Activated T-helper 1 cell treated with anti-CD3 and anti-CD28 coated beads, Interleukin-12 subunit alpha, Interleukin-12 subunit beta, Interleukin-2, Interleukin-4 antibody, amounts not matched to agents 30 ng/mL and 10 ng/mL and 1 ng/mL, durations not matched to agents 14 hours and 24 hours and 36 hours (primary cell): Measurements from ENCODE around the gene TRMT10B. TPM values are rescaled to one million over a fixed set of nuclear protein-coding genes. Genes with fewer than 3 reads are reported as not detected.
"Not testable (repeated sequence)": the region's sequence is repeated elsewhere in the genome, so short reads cannot be mapped to it uniquely, and the experiment has no call there.

Experiments
- DNase-seq: peaks from one replicate; pipeline ENCODE4 v3.0.0; 2021; ENCODE audit warnings: low spot score
- H3K27ac Mint-ChIP-seq: one replicate; pipeline ENCODE4 v1.8.0; 2021; ENCODE audit warnings: mild to moderate bottlenecking, mixed read lengths
- H3K27me3 Mint-ChIP-seq: one replicate; pipeline ENCODE4 v1.8.0; 2022; ENCODE audit warnings: mild to moderate bottlenecking, moderate library complexity, mixed read lengths; ENCODE audit not compliant: insufficient read depth
- H3K36me3 Mint-ChIP-seq: one replicate; pipeline ENCODE4 v1.8.0; 2021; ENCODE audit warnings: low read depth, mixed read lengths
- H3K4me1 Mint-ChIP-seq: one replicate; pipeline ENCODE4 v1.8.0; 2021; ENCODE audit warnings: low read depth, mixed read lengths
- H3K4me3 Mint-ChIP-seq: one replicate; pipeline ENCODE4 v1.8.0; 2021; ENCODE audit warnings: mild to moderate bottlenecking, moderate library complexity, mixed read lengths
- H3K9me3 Mint-ChIP-seq: one replicate; pipeline ENCODE4 v1.8.0; 2021; ENCODE audit warnings: mixed read lengths
- intact Hi-C: fragments of 100-400 bp; cut with micrococcal nuclease; formaldehyde crosslinking; loops from one replicate; pipeline ENCODE4 v1.15.1; 2024
- total RNA-seq: library from RNA; stranded (reverse); gene quantifications from 2 replicates; pipeline ENCODE4 v1.2.3, GENCODE V29; 2022

TRMT10B gene
- total RNA-seq, 1 donor from 2014 or later = 10.0 TPM

DNA sequence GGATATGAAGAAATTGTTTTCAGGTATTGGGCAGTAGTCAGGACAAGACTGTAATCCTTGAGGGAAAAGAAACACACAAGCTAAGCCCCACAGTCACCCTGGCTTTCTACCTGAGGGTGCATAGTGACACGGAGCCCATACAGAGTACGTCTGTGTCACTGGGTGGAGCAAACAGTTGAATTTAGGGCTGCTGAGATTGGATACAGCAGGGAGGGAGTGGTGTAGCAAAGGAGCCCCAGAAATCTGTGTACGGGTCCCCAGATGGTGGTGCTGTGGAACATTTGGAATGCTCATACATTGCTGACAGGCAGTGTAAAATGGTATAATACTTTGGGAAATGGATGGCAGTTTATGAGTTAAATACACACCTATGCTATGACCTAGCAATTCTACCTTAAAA lies 5.1 kb downstream of the TRMT10B start:
- Mint-ChIP-seq H3K36me3 (peaks cover 29% of the 10 kb centered on the region), H3K4me3 (no peak overlapping the region), H3K9me3 (no peaks in the 10 kb centered on the region), H3K27me3 (no peaks in the 10 kb centered on the region), H3K27ac (no peak overlapping the region), H3K4me1 (peaks cover 18% of the 10 kb centered on the region)
- intact Hi-C loops = no loop called here
- DNase-seq = no peak

DNA sequence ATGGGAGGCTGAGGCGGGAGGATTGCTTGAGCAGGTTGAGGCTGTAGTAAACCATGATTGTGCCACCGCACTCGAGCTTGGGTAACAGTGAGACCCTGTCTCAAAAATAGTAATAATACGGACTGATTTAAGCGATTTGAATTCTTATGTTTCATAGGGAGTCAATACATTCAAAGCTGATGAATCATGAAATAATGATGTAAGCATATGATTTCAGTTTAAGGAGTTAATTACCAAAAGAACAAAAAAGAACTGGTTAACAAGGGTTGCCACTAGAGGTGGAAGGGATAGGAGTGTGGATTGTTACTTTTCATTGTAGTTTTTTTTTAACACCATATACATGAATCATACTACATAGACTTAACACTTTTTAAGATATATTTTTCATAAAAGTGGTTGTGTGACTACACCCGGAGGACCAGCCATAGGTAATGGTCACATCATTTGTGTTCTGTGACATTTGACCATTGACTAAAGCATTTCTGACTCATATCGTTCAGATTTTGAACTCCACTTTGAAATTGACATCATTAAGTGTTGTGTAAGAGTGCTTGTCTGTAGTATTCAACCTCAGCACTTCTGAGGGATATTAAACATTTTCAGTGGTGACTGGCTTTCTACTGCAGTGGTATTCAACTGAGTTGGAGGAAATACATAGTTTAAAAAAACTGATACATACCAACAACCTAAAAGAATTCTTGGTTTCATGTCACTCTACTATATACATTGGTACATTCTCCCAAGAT lies 7.0 kb downstream of the TRMT10B start:
- intact Hi-C loops = no loop called here
- H3K27me3 Mint-ChIP-seq = no peaks in the 10 kb centered on the region
- H3K27ac Mint-ChIP-seq = no peak overlapping the region
- H3K9me3 Mint-ChIP-seq = peaks cover 4% of the 10 kb centered on the region
- DNase-seq = no peak
- H3K36me3 Mint-ChIP-seq = peaks cover 28% of the 10 kb centered on the region
- H3K4me1 Mint-ChIP-seq = peaks cover 2% of the 10 kb centered on the region
- H3K4me3 Mint-ChIP-seq = no peak overlapping the region

DNA sequence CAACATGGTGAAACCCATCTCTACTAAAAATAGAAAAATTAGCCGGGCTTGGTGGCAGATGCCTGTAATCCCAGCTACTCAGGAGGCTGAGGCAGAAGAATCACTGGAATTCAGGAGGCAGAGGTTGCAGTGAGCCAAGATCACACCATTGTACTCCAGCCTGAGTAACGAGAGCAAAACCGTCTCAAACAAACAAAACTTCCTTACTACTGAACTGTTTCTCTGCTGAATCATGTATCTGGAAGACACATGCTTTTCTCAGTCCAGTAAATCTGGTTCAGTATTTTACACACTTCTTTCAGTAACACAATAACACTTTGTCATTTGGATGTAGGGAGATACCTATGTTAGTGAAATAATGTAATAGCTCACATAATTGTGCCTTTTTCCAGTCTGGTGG lies 7.9 kb downstream of the TRMT10B start:
- no peaks in the 10 kb centered on the region for H3K27me3 Mint-ChIP-seq
- no peak overlapping the region for H3K4me3 Mint-ChIP-seq
- DNase-seq = no peak
- peaks cover 4% of the 10 kb centered on the region for H3K9me3 Mint-ChIP-seq
- intact Hi-C loops = no loop called here
- H3K27ac Mint-ChIP-seq = no peak overlapping the region
- no peaks in the 10 kb centered on the region for H3K4me1 Mint-ChIP-seq
- peaks cover 29% of the 10 kb centered on the region for H3K36me3 Mint-ChIP-seq

DNA sequence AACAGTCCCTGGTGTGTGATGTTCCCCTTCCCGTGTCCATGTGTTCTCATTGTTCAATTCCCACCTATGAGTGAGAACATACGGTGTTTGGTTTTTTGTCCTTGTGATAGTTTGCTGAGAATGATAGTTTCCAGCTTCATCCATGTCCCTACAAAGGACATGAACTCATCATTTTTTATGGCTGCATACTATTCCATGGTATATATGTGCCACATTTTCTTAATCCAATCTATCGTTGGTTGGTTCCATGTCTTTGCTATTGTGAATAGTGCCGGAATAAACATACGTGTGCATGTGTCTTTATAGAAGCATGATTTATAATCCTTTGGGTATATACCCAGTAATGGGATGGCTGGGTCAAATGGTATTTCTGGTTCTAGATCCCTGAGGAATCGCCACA lies 11.7 kb downstream of the TRMT10B start:
- intact Hi-C loops, DNase-seq, H3K27me3 Mint-ChIP-seq, H3K4me3 Mint-ChIP-seq, H3K9me3 Mint-ChIP-seq, H3K27ac Mint-ChIP-seq, H3K4me1 Mint-ChIP-seq: not testable (repeated sequence)
- H3K36me3 Mint-ChIP-seq = peaks cover 38% of the 10 kb centered on the region

DNA sequence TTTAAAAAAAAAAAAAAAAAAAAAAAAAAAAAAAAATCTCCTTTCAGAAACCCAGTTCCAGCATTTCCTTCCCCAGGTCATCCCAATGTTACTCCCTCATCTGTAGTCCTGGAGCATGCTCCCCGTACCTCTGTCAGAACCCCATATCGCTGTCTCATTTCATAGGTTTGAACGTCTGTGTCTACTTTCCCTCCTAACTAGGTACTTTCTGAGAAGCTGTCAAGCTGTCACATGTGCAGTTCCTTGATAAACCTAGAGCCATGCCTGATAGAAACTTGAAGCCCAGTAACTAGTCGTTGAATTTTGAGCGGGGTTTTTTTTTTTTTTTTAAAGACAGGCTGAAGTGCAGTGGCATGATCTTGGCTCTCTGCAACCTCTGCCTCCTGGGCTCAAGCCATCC lies 15.7 kb downstream of the TRMT10B start:
- Mint-ChIP-seq H3K4me3 (no peak overlapping the region), H3K36me3 (peaks cover 37% of the 10 kb centered on the region), H3K27me3 (no peaks in the 10 kb centered on the region), H3K9me3 (peaks cover 4% of the 10 kb centered on the region), H3K27ac (no peak overlapping the region), H3K4me1 (no peaks in the 10 kb centered on the region)
- intact Hi-C loops = no loop called here
- DNase-seq = no peak

DNA sequence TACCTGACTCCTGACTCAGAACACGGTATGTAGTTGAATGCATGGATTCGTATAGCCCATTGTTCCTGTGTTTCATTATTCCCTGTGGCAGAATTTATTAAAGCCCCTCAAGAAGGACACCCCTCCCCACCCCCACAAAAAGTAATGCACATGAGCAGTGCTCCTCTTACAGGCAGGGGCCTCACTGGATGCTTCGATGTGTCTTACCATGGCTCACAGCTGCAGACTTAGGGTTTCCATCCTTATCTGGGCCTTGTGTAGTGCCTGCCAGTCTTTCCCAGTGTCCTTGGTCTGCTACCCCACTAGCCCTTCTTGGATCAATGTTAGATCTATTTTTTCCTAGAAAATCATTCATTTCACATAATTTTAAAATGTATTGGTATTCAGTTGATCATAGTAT lies 16.4 kb downstream of the TRMT10B start:
- peaks cover 41% of the 10 kb centered on the region for H3K36me3 Mint-ChIP-seq
- peaks cover 4% of the 10 kb centered on the region for H3K9me3 Mint-ChIP-seq
- no peak overlapping the region for H3K4me3 Mint-ChIP-seq
- H3K27me3 Mint-ChIP-seq = no peaks in the 10 kb centered on the region
- H3K27ac Mint-ChIP-seq = no peak overlapping the region
- DNase-seq = no peak
- intact Hi-C loops = no loop called here
- no peaks in the 10 kb centered on the region for H3K4me1 Mint-ChIP-seq

DNA sequence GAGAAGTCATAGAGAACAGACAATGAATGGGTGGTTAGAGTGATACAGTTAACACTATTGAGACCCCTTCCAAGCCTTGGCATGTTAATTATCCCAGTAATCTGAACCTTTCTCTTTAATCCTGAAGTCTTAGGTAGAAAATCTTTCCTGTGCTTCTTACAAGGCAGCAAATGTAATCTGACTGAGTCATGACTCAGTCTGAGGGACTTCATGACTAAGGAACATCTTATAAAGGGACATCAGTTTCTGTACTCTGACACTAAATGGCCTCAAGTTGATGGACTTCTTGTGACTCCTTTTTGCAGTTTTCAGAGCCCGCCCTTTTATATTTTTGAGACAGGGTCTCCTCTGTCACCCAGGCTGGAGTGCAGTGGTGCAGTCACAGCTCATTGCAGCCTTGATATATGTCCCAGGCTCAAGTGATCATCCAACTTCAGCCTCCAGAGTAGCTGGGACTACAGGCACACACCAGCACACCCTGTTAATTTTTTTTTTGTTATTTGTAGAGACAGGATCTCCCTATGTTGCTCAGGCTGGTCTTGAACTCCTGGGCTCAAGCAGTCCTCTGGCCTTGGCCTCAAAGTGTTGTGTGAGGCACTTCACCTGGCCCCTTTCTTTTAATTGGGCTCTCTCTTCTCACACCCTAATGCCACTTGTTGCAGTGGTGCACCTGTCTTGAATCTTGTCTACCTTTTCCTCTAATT lies 21.8 kb downstream of the TRMT10B start:
- intact Hi-C loops = no loop called here
- no peak for DNase-seq
- H3K27ac Mint-ChIP-seq = no peak overlapping the region
- H3K4me1 Mint-ChIP-seq = peaks cover 5% of the 10 kb centered on the region
- H3K4me3 Mint-ChIP-seq = no peak overlapping the region
- H3K36me3 Mint-ChIP-seq = peaks cover 48% of the 10 kb centered on the region
- no peaks in the 10 kb centered on the region for H3K9me3 Mint-ChIP-seq
- no peaks in the 10 kb centered on the region for H3K27me3 Mint-ChIP-seq

DNA sequence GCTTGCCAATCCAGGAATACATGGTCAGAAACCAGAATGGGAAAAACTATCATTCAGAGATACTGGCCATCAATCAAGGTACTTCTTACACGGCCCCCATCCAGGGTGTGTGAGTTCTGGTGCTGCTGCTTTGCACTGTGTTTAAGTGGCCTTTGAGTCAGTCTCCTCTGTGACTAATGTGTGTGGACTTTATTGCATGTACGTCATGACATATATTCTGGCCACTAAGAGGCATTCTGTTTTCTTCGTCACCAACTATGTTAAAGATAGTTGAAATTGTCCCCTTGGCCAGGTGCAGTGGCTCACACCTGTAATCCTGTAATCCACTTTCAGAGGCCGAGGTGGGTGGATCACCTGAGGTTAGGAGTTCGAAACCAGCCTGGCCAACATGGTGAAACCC lies 22.7 kb downstream of the TRMT10B start:
- intact Hi-C loops = no loop called here
- no peak for DNase-seq
- Mint-ChIP-seq H3K27me3 (no peaks in the 10 kb centered on the region), H3K4me3 (no peak overlapping the region), H3K4me1 (peaks cover 13% of the 10 kb centered on the region), H3K27ac (no peak overlapping the region), H3K36me3 (peaks cover 57% of the 10 kb centered on the region), H3K9me3 (no peaks in the 10 kb centered on the region)

DNA sequence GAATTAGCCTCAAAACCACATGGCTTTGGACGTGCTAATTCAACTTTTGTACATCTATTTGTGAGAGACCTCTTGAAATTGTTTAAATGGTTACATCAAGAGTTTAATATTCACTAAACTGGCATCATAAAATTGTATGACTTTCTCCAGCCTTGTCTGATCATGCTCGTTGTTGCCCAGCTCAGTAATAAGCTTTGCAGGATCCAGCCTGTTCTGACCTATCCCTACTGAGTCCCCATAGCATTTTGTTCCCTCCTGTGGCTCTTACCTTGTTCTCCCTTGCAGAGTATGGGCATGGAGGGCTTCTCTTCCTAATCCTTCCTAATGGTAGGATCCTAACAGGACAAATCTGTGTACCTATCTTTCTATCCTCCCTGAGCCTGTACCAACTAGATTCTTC lies 24.9 kb downstream of the TRMT10B start:
- H3K9me3 Mint-ChIP-seq = no peaks in the 10 kb centered on the region
- H3K36me3 Mint-ChIP-seq = peaks cover 63% of the 10 kb centered on the region
- H3K27me3 Mint-ChIP-seq = no peaks in the 10 kb centered on the region
- peaks cover 33% of the 10 kb centered on the region for H3K4me1 Mint-ChIP-seq
- intact Hi-C loops = no loop called here
- no peak overlapping the region for H3K27ac Mint-ChIP-seq
- H3K4me3 Mint-ChIP-seq = no peak overlapping the region
- DNase-seq = no peak

DNA sequence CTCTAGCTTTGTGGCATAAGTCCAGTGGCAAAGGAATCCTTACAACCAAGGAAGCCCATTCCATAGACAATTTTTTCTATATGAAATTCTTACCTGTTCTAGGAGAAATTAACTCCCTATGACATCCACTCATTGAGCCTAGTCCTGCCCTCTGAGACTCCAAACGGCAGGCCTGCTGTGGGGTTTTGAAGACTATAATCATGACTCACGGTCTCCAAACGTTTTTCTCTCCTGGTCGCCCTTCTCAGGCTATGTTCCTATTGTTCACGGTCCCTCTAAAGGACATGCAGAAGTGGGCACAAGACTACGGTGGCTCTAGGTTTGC lies 30.6 kb downstream of the TRMT10B start:
- intact Hi-C loops = loop anchor here (10.0 kb wide), 1 partner anchor 299 kb away; the partner anchor contains the start of gene POLR1E
- peak overlapping the region; percentile 97 for H3K27ac Mint-ChIP-seq
- H3K4me1 Mint-ChIP-seq = peaks cover 40% of the 10 kb centered on the region
- no peaks in the 10 kb centered on the region for H3K27me3 Mint-ChIP-seq
- no peaks in the 10 kb centered on the region for H3K9me3 Mint-ChIP-seq
- DNase-seq = no peak
- peaks cover 36% of the 10 kb centered on the region for H3K36me3 Mint-ChIP-seq
- H3K4me3 Mint-ChIP-seq = peak overlapping the region; percentile 99

DNA sequence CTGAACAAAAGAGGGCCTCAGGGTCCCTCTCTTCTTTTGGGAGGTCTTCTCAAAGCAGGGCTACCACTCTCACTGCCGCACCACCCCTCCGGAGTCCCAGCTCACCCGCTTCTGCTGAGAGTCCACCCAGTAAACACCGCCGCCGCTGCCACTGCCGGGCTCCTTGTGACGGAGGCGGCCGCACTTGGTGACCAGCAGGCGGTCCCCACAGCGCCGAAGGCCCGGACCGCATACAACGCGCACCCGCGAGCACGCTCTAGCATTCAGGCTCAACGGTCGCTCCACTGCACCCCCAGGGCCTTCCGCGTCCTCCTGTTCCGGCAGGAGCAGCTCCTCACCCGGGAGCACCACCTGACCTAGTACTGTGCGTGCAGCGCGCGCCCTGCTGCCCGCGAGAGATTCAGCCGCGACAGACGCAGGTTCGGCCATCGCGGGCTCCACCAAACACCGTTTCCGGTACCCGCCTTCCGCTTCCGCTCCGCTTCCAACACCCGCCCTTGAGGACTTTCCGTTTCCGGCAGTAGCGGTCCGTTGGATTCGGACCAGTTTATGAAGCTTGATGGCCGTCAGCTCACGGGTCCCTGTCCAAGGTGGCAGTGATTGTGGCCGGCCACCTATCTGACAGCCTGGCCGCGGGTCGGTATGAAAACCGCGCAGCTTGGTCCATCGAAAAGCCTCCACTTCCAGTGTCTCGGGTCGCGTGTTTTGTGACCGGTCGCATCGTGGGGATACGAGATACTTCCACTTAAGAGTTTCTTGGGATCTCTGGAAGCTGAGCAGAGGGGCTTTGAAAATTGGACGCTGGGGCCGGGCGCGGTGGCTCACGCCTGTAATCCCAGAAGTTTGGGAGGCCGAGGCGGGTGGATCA lies 31.2 kb downstream of the TRMT10B start, which contains the start of gene EXOSC3:
Gene EXOSC3 (minus strand): TSS at position 449 of the 868 bp plus-strand sequence. CDS start 20 bp downstream, at position 429.
- H3K27me3 Mint-ChIP-seq = no peaks in the 10 kb centered on the region
- peak within 1 kb of the TSS; percentile 97 for H3K27ac Mint-ChIP-seq
- H3K4me1 Mint-ChIP-seq = peaks cover 40% of the 10 kb centered on the region
- peak within 1 kb of the TSS; percentile 99 for H3K4me3 Mint-ChIP-seq
- H3K9me3 Mint-ChIP-seq = no peaks in the 10 kb centered on the region
- peaks cover 32% of the 10 kb centered on the region for H3K36me3 Mint-ChIP-seq
- intact Hi-C loops = loop anchor here (1.0 to 10.0 kb wide), 5 partner anchors 15 to 300 kb away; partner anchors contain the start of genes DCAF10, POLR1E, SLC25A51 and TOMM5
- peak; percentile 85 for DNase-seq

DNA sequence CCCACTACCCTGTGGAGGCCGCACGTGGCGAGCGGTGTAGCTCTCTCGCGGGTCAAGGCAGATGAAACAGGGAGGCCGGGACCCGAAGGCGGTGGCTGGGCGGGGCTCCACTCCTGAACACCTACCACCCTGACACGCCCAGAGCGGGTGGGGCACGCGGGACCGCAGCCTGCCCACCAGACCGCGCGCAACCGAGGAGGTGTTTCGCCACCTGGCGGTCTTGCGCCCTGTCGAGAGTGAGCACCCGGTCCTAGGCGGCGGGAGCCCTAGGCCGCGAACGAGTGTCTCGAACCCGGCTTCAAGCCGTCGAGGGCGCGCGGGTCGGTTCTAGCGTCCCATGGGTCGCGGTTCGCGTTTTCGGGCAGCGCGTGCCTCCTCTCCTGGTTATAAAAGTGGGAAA lies 33.5 kb downstream of the TRMT10B start:
- intact Hi-C loops = loop anchor here (10.0 kb wide), 1 partner anchor 302 kb away; the partner anchor contains the start of gene POLR1E
- no peak overlapping the region for H3K4me3 Mint-ChIP-seq
- no peaks in the 10 kb centered on the region for H3K27me3 Mint-ChIP-seq
- H3K4me1 Mint-ChIP-seq = peaks cover 29% of the 10 kb centered on the region
- no peak for DNase-seq
- H3K27ac Mint-ChIP-seq = no peak overlapping the region
- no peaks in the 10 kb centered on the region for H3K9me3 Mint-ChIP-seq
- peaks cover 14% of the 10 kb centered on the region for H3K36me3 Mint-ChIP-seq
